Stimulated activated CD4-positive, alpha-beta T cell treated with anti-CD3 and anti-CD28 coated beads, Interleukin-2, amount 100 ng/mL, for 24 hours (primary cell): ENCODE results near the gene PREX1.
"Not testable (repeated sequence)": the region's sequence is repeated elsewhere in the genome, so short reads cannot be mapped to it uniquely, and the experiment has no call there.

Experiments
- DNase-seq, 2 donors: peaks; one replicate each; pipeline ENCODE4 v3.0.0-alpha.2; 2020

The PREX1 gene

GRCh38 chr20:48812114-48812513 is 15.7 kb downstream of the PREX1 start:
- not testable (repeated sequence) for DNase-seq

GRCh38 chr20:48809673-48810072 is 18.1 kb downstream of the PREX1 start:
- no peak for DNase-seq

DNA sequence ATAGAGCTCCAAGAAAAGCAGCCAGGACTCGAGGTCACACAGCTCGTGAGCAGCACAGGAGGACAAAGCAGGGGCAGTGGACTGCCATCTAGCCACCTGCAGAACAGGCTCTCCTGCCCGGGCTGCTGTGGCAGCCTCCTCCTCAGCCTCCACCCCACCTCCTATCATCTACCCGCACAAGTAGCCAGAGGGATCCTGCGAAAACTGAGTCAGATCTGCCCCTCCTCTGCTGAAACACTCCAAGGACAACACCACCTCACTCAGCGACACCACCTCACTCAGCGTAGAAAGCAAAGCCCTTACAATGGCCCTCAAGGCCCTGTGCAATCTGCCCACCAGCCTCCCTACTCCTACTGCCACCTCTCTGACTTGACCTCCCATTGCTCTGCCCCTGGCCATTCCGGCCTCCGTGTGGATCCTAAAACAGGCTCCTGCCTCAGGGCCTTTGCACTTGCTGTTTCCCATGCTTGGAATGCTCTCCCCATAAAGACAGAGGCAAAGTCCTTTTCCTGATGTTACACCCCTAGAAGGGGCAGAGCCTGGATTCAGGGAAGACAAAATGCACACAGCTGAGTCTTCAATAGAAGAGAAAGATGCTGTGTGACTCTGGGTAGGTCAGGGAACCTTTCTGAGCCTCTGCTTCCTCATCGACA is 19.3 kb downstream of the PREX1 start:
- no peak for DNase-seq

DNA sequence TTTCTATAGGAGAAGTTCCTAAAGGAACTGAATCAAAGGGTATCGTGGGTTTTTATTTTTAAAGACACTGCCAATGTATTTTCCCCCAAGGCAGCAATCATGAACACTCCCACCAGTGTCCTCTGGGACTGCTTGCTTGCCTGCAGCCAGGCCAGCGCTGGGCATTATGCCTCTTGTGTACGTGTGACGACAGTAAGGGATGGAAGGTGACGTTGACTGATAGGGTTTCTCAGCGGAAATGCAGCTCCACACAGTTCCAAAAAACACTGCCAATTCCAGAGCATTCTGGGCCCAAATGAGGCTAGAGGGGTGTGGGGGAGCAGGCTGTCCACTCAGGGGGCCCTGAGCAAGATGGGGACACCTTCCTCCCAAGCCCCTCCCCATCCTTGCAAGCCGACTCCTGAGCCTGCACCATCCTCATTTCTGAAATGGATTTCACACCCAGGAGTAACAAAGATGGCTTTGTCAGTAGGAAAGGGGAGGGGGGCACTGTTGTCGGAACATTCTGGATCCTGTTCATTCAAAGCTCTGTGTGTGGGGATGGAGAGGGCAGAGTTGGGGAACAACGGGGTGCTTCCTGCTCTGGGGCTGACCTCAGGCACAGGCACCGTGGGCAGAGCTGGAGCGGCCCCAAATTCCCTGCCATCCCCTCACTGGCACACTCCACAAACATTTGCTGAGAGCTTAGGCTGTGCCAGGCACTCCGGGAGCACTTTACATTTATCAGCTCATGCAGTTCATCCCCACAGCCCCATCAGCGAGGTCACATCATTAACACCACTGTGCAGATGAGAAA is 20.0 kb downstream of the PREX1 start:
- DNase-seq, result no peak

GRCh38 chr20:48807051-48807450 is 20.7 kb downstream of the PREX1 start:
- no peak for DNase-seq

DNA sequence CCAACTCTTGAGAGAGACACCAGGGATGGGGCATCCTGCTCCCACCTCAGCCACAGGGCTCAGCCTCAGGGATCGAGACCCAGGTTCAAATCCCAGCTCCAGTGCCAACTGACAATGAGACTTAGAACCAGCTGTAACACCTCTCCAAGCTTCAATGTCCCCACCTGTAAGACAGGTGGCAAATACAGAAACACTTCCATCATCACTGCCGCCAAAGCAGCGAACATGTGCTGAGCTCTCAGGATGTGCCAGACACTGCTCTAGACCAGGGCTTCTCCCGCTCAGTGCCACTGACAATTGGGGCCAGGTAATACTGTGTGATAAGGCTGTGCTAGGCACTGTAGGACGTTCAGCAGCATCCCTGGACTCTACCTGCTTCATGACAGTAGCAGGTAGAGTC is 22.1 kb downstream of the PREX1 start:
- no peak for DNase-seq

GRCh38 chr20:48805286-48805685 is 22.5 kb downstream of the PREX1 start:
- DNase-seq, result no peak

GRCh38 chr20:48804300-48804980 is 23.4 kb downstream of the PREX1 start:
- no peak for DNase-seq

- no peak for DNase-seq
Observed at GRCh38 chr20:48803176-48804053, 24.4 kb downstream of the PREX1 start.

- no peak for DNase-seq
Observed at GRCh38 chr20:48802647-48803046, 25.2 kb downstream of the PREX1 start.

- DNase-seq, result no peak
Observed at GRCh38 chr20:48802216-48802615, 25.6 kb downstream of the PREX1 start.

- DNase-seq, result no peak
Observed at GRCh38 chr20:48801197-48801596, 26.6 kb downstream of the PREX1 start.

GRCh38 chr20:48800177-48800576 is 27.6 kb downstream of the PREX1 start:
- DNase-seq, result no peak

GRCh38 chr20:48799328-48800105 is 28.3 kb downstream of the PREX1 start:
- no peak for DNase-seq

GRCh38 chr20:48797850-48798747 is 29.7 kb downstream of the PREX1 start:
- no peak for DNase-seq

- no peak for DNase-seq
Observed at GRCh38 chr20:48797275-48797825, 30.4 kb downstream of the PREX1 start.

GRCh38 chr20:48795732-48796131 is 32.1 kb downstream of the PREX1 start:
- DNase-seq, result no peak

- no peak for DNase-seq
Observed at GRCh38 chr20:48794816-48795457, 32.9 kb downstream of the PREX1 start.

GRCh38 chr20:48794360-48794759 is 33.4 kb downstream of the PREX1 start:
- DNase-seq, result no peak

- DNase-seq, result no peak
Observed at GRCh38 chr20:48793776-48794175, 34.0 kb downstream of the PREX1 start.
